ENCODE measurements around the gene GON4L. TPM values are rescaled to one million over a fixed set of nuclear protein-coding genes. Genes with fewer than 3 reads are reported as not detected.

The GON4L gene
- 46.1 TPM for polyA plus RNA-seq (2013)

- Histone ChIP-seq H3K9me3 (ENCODE audit: control extremely low read depth in 1 of 5, control insufficient read depth in 4 of 5, insufficient read depth in 2 of 5, low read depth in 1 of 5, low read length in 4 of 5) (no peaks in the 10 kb centered on the region), H3K36me3 (ENCODE audit: control insufficient read depth in 4 of 4, insufficient read depth in 4 of 4, low read length in 3 of 4) (peaks cover 6 to 25% (median 18%) of the 10 kb centered on the region in 4 experiments), H3K4me1 (ENCODE audit: control extremely low read depth in 1 of 4, control insufficient read depth in 4 of 4, insufficient read depth in 4 of 4, low read length in 3 of 4) (peaks cover 8 to 42% (median 29%) of the 10 kb centered on the region in 4 experiments), H3K27me3 (replicated peaks in 2 of 5; ENCODE audit: control insufficient read depth in 4 of 5, insufficient read depth in 5 of 5, low read length in 4 of 5) (no peaks in the 10 kb centered on the region), H3K27ac (ENCODE audit: insufficient read depth in 1 of 2, low read depth in 1 of 2, low read length in 2 of 2, poor library complexity in 1 of 2, severe bottlenecking in 2 of 2) (peak within 1 kb of the TSS; percentile 88 to 96), H3K4me3 (ENCODE audit: control insufficient read depth in 1 of 7, extremely low read depth in 1 of 7, insufficient read depth in 4 of 7, low read depth in 2 of 7, low read length in 6 of 7) (peak within 1 kb of the TSS; percentile 56 to 94 (median 90))
- 13% methylated on average over 31 of the region's 46 CpGs for WGBS (ENCODE audit: insufficient coverage)
- DNase-seq = peak; percentile 91 to 95 (median 94)
- ChIA-PET POLR2A (interaction anchor here (1.5 kb wide), 1 partner anchor 53 kb away, joined by 5 read pairs; no protein-coding TSS in a partner anchor), CTCF (interaction anchor here (1.0 kb wide), 1 partner anchor 16 kb away, joined by 3 read pairs; no protein-coding TSS in a partner anchor)
Observed at GRCh38 chr1:155856975-155857930, at the start of gene GON4L. TSS of gene GON4L (minus strand) at chr1:155857214. CDS start at chr1:155853780, 3,434 bp downstream.

DNA sequence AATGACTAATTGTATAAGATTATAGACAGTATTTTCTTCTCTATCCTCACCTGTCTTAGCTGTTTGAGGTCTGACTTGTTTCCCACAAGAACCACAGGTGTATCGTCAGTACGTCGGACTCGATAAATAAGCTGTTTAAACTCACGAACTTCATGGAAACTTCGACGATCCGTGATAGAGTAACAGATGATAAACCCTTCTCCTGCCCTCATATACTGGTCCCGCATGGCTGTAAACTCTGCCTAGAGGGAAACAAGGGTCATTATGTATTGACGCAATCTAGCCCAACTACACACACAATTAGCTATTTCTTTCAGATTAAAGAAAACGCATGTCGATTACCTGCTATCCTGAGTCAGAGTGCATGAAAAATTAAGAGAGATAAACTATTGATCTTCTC lies 47.2 kb upstream of the GON4L start:
- peaks cover 17 to 79% (median 45%) of the 10 kb centered on the region in 4 experiments for H3K36me3 ChIP-seq (ENCODE audit: control insufficient read depth in 4 of 4, insufficient read depth in 4 of 4, low read length in 3 of 4)
- 97% methylated on average over 9 of the region's 12 CpGs for WGBS (ENCODE audit: insufficient coverage)
- POLR2A ChIA-PET = interaction anchor here (0.7 to 1.2 kb wide), 3 partner anchors 9 to 14 kb away, joined by 3 to 5 read pairs (median 4); no protein-coding TSS in a partner anchor
- H3K4me3 ChIP-seq (ENCODE audit: control insufficient read depth in 1 of 7, extremely low read depth in 1 of 7, insufficient read depth in 4 of 7, low read depth in 2 of 7, low read length in 6 of 7) = no peak overlapping the region
- DNase-seq = no peak
- H3K27ac ChIP-seq (ENCODE audit: insufficient read depth in 1 of 2, low read depth in 1 of 2, low read length in 2 of 2, poor library complexity in 1 of 2, severe bottlenecking in 2 of 2) = no peak overlapping the region
- no peaks in the 10 kb centered on the region for H3K27me3 ChIP-seq (replicated peaks in 2 of 5; ENCODE audit: control insufficient read depth in 4 of 5, insufficient read depth in 5 of 5, low read length in 4 of 5)
- H3K9me3 ChIP-seq (ENCODE audit: control extremely low read depth in 1 of 5, control insufficient read depth in 4 of 5, insufficient read depth in 2 of 5, low read depth in 1 of 5, low read length in 4 of 5) = no peaks in the 10 kb centered on the region
- H3K4me1 ChIP-seq (ENCODE audit: control extremely low read depth in 1 of 4, control insufficient read depth in 4 of 4, insufficient read depth in 4 of 4, low read length in 3 of 4) = no peaks in the 10 kb centered on the region
- CTCF ChIA-PET = interaction anchor here (1.1 to 1.7 kb wide), 4 partner anchors 9 to 31 kb away, joined by 3 to 9 read pairs (median 5); no protein-coding TSS in a partner anchor

DNA sequence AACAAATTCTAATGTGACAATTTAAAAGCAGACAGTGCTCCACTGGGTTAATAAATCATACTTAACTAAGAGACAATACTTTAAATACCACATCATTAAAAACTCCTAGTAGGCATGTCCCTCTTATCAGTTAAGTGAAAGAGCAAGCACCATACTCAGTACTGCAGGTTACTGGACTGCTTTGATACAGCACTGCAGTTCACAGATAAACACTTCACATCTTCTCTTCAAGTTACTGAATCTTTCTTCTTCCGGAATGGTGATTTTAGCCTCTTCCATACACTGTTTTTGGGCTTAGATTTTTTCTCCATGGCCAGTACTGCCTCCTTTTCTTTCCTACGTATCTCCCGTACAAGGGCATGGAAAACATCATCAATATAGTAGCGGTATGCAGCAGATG lies 43.1 kb upstream of the GON4L start:
- peak in 2 of 3 donors; percentile 19 to 46 for DNase-seq
- CTCF ChIA-PET = no interaction called here
- H3K27me3 ChIP-seq (replicated peaks in 2 of 5; ENCODE audit: control insufficient read depth in 4 of 5, insufficient read depth in 5 of 5, low read length in 4 of 5) = no peaks in the 10 kb centered on the region
- H3K4me3 ChIP-seq (ENCODE audit: control insufficient read depth in 1 of 7, extremely low read depth in 1 of 7, insufficient read depth in 4 of 7, low read depth in 2 of 7, low read length in 6 of 7) = no peak overlapping the region
- POLR2A ChIA-PET = no interaction called here
- 100% methylated on average over 1 of the region's 4 CpGs for WGBS (ENCODE audit: insufficient coverage)
- no peaks in the 10 kb centered on the region for H3K4me1 ChIP-seq (ENCODE audit: control extremely low read depth in 1 of 4, control insufficient read depth in 4 of 4, insufficient read depth in 4 of 4, low read length in 3 of 4)
- H3K9me3 ChIP-seq (ENCODE audit: control extremely low read depth in 1 of 5, control insufficient read depth in 4 of 5, insufficient read depth in 2 of 5, low read depth in 1 of 5, low read length in 4 of 5) = no peaks in the 10 kb centered on the region
- peaks cover 28 to 68% (median 42%) of the 10 kb centered on the region in 4 experiments for H3K36me3 ChIP-seq (ENCODE audit: control insufficient read depth in 4 of 4, insufficient read depth in 4 of 4, low read length in 3 of 4)
- no peak overlapping the region for H3K27ac ChIP-seq (ENCODE audit: insufficient read depth in 1 of 2, low read depth in 1 of 2, low read length in 2 of 2, poor library complexity in 1 of 2, severe bottlenecking in 2 of 2)

GRCh38 chr1:155899683-155900082 lies 42.7 kb upstream of the GON4L start:
- Histone ChIP-seq H3K27ac (ENCODE audit: insufficient read depth in 1 of 2, low read depth in 1 of 2, low read length in 2 of 2, poor library complexity in 1 of 2, severe bottlenecking in 2 of 2) (no peak overlapping the region), H3K4me3 (ENCODE audit: control insufficient read depth in 1 of 7, extremely low read depth in 1 of 7, insufficient read depth in 4 of 7, low read depth in 2 of 7, low read length in 6 of 7) (no peak overlapping the region), H3K4me1 (ENCODE audit: control extremely low read depth in 1 of 4, control insufficient read depth in 4 of 4, insufficient read depth in 4 of 4, low read length in 3 of 4) (no peaks in the 10 kb centered on the region), H3K36me3 (ENCODE audit: control insufficient read depth in 4 of 4, insufficient read depth in 4 of 4, low read length in 3 of 4) (peaks cover 27 to 63% (median 40%) of the 10 kb centered on the region in 4 experiments), H3K9me3 (ENCODE audit: control extremely low read depth in 1 of 5, control insufficient read depth in 4 of 5, insufficient read depth in 2 of 5, low read depth in 1 of 5, low read length in 4 of 5) (no peaks in the 10 kb centered on the region), H3K27me3 (replicated peaks in 2 of 5; ENCODE audit: control insufficient read depth in 4 of 5, insufficient read depth in 5 of 5, low read length in 4 of 5) (no peaks in the 10 kb centered on the region)
- 100% methylated on average over 2 of the region's 2 CpGs for WGBS (ENCODE audit: insufficient coverage)
- POLR2A ChIA-PET = interaction anchor here (0.7 kb wide), 1 partner anchor 39 kb away, joined by 3 read pairs; no protein-coding TSS in a partner anchor
- CTCF ChIA-PET = no interaction called here
- no peak for DNase-seq

- Histone ChIP-seq H3K27ac (ENCODE audit: insufficient read depth in 1 of 2, low read depth in 1 of 2, low read length in 2 of 2, poor library complexity in 1 of 2, severe bottlenecking in 2 of 2) (no peak overlapping the region), H3K9me3 (ENCODE audit: control extremely low read depth in 1 of 5, control insufficient read depth in 4 of 5, insufficient read depth in 2 of 5, low read depth in 1 of 5, low read length in 4 of 5) (no peaks in the 10 kb centered on the region), H3K27me3 (replicated peaks in 2 of 5; ENCODE audit: control insufficient read depth in 4 of 5, insufficient read depth in 5 of 5, low read length in 4 of 5) (no peaks in the 10 kb centered on the region), H3K36me3 (ENCODE audit: control insufficient read depth in 4 of 4, insufficient read depth in 4 of 4, low read length in 3 of 4) (peaks cover 22 to 55% (median 33%) of the 10 kb centered on the region in 4 experiments), H3K4me1 (ENCODE audit: control extremely low read depth in 1 of 4, control insufficient read depth in 4 of 4, insufficient read depth in 4 of 4, low read length in 3 of 4) (peaks cover 0 to 2% (median 2%) of the 10 kb centered on the region in 4 experiments), H3K4me3 (ENCODE audit: control insufficient read depth in 1 of 7, extremely low read depth in 1 of 7, insufficient read depth in 4 of 7, low read depth in 2 of 7, low read length in 6 of 7) (no peak overlapping the region)
- ChIA-PET POLR2A (interaction anchor here (0.7 kb wide), 1 partner anchor 38 kb away, joined by 3 read pairs; no protein-coding TSS in a partner anchor), CTCF (interaction anchor here (0.7 to 1.7 kb wide), 3 partner anchors 16 to 340 kb away, joined by 3 to 5 read pairs (median 3); no protein-coding TSS in a partner anchor)
- no peak for DNase-seq
- 88% methylated on average over 1 of the region's 2 CpGs for WGBS (ENCODE audit: insufficient coverage)
Observed at GRCh38 chr1:155898888-155899287, 41.9 kb upstream of the GON4L start.

DNA sequence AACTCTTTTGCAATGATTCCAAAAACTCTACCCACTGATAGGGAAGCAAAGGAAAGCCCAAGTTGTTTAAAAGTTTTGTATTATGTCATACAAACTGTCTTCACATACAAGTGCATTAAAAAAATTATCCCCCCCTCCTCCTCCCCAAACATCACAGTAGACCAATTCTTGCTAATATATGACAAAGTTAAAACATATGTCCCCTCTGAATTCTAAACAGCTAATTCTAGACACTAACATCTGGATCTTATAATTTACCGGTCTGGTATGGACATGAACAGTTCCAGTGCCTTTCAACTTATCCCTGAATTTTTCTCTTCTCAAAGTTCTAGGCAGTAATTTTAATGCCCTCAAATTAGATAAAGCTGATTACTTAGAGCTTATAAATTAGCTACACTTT lies 40.7 kb upstream of the GON4L start:
- DNase-seq = no peak
- no peaks in the 10 kb centered on the region for H3K9me3 ChIP-seq (ENCODE audit: control extremely low read depth in 1 of 5, control insufficient read depth in 4 of 5, insufficient read depth in 2 of 5, low read depth in 1 of 5, low read length in 4 of 5)
- CTCF ChIA-PET = interaction anchor here (1.7 kb wide), 1 partner anchor 15 kb away, joined by 5 read pairs; no protein-coding TSS in a partner anchor
- H3K4me1 ChIP-seq (ENCODE audit: control extremely low read depth in 1 of 4, control insufficient read depth in 4 of 4, insufficient read depth in 4 of 4, low read length in 3 of 4) = peaks cover 6 to 12% (median 10%) of the 10 kb centered on the region in 4 experiments
- POLR2A ChIA-PET = interaction anchor here (1.0 kb wide), 1 partner anchor 38 kb away, joined by 3 read pairs; the partner anchor contains the start of gene SYT11
- H3K27ac ChIP-seq (ENCODE audit: insufficient read depth in 1 of 2, low read depth in 1 of 2, low read length in 2 of 2, poor library complexity in 1 of 2, severe bottlenecking in 2 of 2) = no peak overlapping the region
- H3K36me3 ChIP-seq (ENCODE audit: control insufficient read depth in 4 of 4, insufficient read depth in 4 of 4, low read length in 3 of 4) = peaks cover 17 to 47% (median 30%) of the 10 kb centered on the region in 4 experiments
- WGBS (ENCODE audit: insufficient coverage) = 100% methylated on average over 1 of the region's 1 CpG
- H3K27me3 ChIP-seq (replicated peaks in 2 of 5; ENCODE audit: control insufficient read depth in 4 of 5, insufficient read depth in 5 of 5, low read length in 4 of 5) = no peaks in the 10 kb centered on the region
- no peak overlapping the region for H3K4me3 ChIP-seq (ENCODE audit: control insufficient read depth in 1 of 7, extremely low read depth in 1 of 7, insufficient read depth in 4 of 7, low read depth in 2 of 7, low read length in 6 of 7)
